ENCODE measurements around the gene NPR2. TPM values are rescaled to one million over a fixed set of nuclear protein-coding genes. Genes with fewer than 3 reads are reported as not detected.

The NPR2 gene
- total and polyA plus RNA-seq, 2 donors (not counting 3 experiments of a cell fraction or from before 2014, with no cell fraction given): 16.4 to 25.6 TPM

DNA sequence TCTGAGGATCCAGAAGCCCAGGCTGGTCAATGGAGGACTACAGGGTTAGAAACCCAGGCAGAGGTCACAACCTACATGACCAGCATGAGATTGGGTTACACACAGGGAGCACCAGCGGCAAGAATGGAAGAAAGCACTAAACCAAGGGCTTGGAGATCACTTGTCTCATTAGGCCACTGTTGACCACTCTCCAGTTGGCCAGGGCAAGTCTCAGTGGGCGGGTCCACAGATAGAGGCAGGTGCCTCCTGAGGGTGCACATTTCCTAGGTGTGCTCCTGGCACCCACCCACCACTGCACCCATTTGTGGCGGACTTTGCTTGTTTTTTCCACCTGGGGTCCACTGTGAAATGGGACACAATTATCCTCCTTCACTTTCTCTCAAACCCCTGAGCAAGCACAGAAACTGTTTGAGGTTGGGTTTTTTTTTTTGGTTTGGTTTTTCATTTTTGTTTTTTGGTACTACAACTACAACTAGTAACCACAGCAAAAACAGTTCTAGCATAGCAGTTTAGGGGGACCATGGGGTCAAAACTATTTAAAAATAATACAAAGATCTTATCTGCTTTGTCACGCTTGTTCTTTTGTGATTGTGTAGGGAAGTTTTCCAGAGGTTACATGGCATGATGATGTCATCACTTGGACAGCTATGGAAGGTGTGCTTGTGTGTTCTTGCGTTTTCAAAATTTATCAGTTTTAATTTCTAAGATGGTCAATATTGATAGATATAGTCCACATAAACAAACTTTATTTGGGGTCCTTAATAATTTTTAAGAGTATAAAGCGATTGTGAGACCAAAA, 6.1 kb downstream of the NPR2 start:
- dilution Hi-C loops (cut with MboI; ENCODE audit: extremely low pct_ligation_motif_present, low sequenced_read_pairs) (no loop called here), intact Hi-C loops (cut with micrococcal nuclease) (loop anchor here (2.0 kb wide), 1 partner anchor 15 kb away; the partner anchor contains the start of gene SPAG8)
- Histone ChIP-seq H3K27me3 (ENCODE audit: control insufficient read depth in 2 of 2, insufficient read depth in 2 of 2, low read length in 2 of 2) (no peaks in the 10 kb centered on the region), H2AFZ (ENCODE audit: low read depth, low read length) (no peak overlapping the region), H3K36me3 (ENCODE audit: control insufficient read depth in 2 of 2, extremely low read depth in 1 of 2, insufficient read depth in 2 of 2, low read length in 2 of 2) (no peaks in the 10 kb centered on the region), H4K20me1 (replicated peaks; ENCODE audit: control insufficient read depth, extremely low read depth, insufficient read depth, low read length) (no peaks in the 10 kb centered on the region), H3K4me1 (ENCODE audit: control insufficient read depth, extremely low read depth, insufficient read depth, low read length) (peaks cover 40% of the 10 kb centered on the region), H3K9me1 (replicated peaks; ENCODE audit: control insufficient read depth, extremely low read depth, insufficient read depth, low read length) (no peaks in the 10 kb centered on the region), H3K4me2 (ENCODE audit: insufficient read depth, low read length) (no peak overlapping the region), H3K9ac (replicated peaks; ENCODE audit: extremely low read depth, insufficient read depth, low read length) (peak overlapping the region; percentile 6), H3K9me3 (replicated peaks; ENCODE audit: control insufficient read depth, insufficient read depth, low read length) (no peaks in the 10 kb centered on the region), H3K79me2 (ENCODE audit: control insufficient read depth, insufficient read depth, low read length) (peaks cover 6% of the 10 kb centered on the region), H3K4me3 (replicated peaks in 1 of 3; ENCODE audit: insufficient read depth in 1 of 3, low read depth in 1 of 3, low read length in 3 of 3) (no peak overlapping the region), H3K27ac (ENCODE audit: insufficient read depth, low read depth, low read length) (peak overlapping the region; percentile 21)
- TF ChIP-seq GATA2 (IDR thresholded peaks at IDR 0.05; ENCODE audit: insufficient read depth, insufficient read length, low read depth, low read length) (peak; percentile 51), POLR2A (IDR thresholded peaks at IDR 0.05; ENCODE audit: low read depth, low read length) (no peak), MAX (IDR thresholded peaks at IDR 0.05; ENCODE audit: insufficient read depth, insufficient read length) (no peak), EZH2 (IDR thresholded peaks at IDR 0.05; ENCODE audit: borderline replicate concordance, low read depth, low read length, severe bottlenecking) (no peak), POLR2AphosphoS5 (IDR thresholded peaks at IDR 0.05; ENCODE audit: insufficient read depth, low read depth, low read length) (no peak), JUN (IDR thresholded peaks at IDR 0.05; ENCODE audit: borderline replicate concordance, insufficient read depth, insufficient read length, low read depth) (peak; percentile 47)
- FAIRE-seq (peak; percentile 12), DNase-seq (ENCODE audit: low read depth, low spot score) (no peak)
- ChIA-PET CTCF (interaction anchor here (1.1 to 1.4 kb wide), 2 partner anchors 14 to 29 kb away, joined by 5 to 7 read pairs; no protein-coding TSS in a partner anchor), POLR2A (no interaction called here)
- no TSS peak for BruUV-seq (replicated peaks)
